DLD1 (cell line): ENCODE results near the gene OR1L8.

ENCODE experiments used
- in situ Hi-C: cut with HindIII; loops from 2 replicates; pipeline ENCODE4 v1.10.0; 2017; ENCODE audit warnings: low sequenced_read_pairs

OR1L8 gene

GRCh38 chr9:122518226-122518625 is 65.0 kb downstream of the OR1L8 start:
- in situ Hi-C loops = no loop called here
